H1 (cell line): Measurements from ENCODE around the gene FAM169A. TPM values are rescaled to one million over a fixed set of nuclear protein-coding genes. Genes with fewer than 3 reads are reported as not detected.

ENCODE experiments used
- CTCF ChIA-PET: fragments of 300-600 bp; sonication (Branson Sonifier 250); formaldehyde crosslinking; loops from one replicate; lab custom pipeline; 2021; ENCODE audit not compliant: partially characterized antibody; lab: Charles Lee
- POLR2A ChIA-PET: fragments of 300-600 bp; sonication (Branson Sonifier 250); formaldehyde crosslinking; loops from one replicate; lab custom pipeline; 2021; ENCODE audit warnings: inconsistent platforms; ENCODE audit not compliant: partially characterized antibody; lab: Charles Lee
- DNase-seq, 2 experiments: peaks; one replicate each; pipeline versions ENCODE4 v3.0.0 to v3.0.0-alpha.2; 2010 to 2022; ENCODE audit warnings: low spot score in 2 of 2, low read depth in 1 of 2, mixed read lengths in 1 of 2
- FAIRE-seq: peaks from 2 replicates; lab custom pipeline; 2011; peaks lifted over from hg19 to GRCh38; lab: Jason Lieb, UNC
- H2AFZ ChIP-seq: 2 replicates; pipeline ENCODE4 v1.8.1; 2012; ENCODE audit warnings: low read length, inconsistent platforms
- H2AK5ac ChIP-seq: 2 replicates; pipeline ENCODE4 v1.6.1; 2013; ENCODE audit warnings: low read depth, low read length
- H2BK120ac ChIP-seq: replicated peaks from 2 replicates; pipeline ENCODE3; 2013; ENCODE audit warnings: low read depth, low read length, inconsistent platforms
- H2BK12ac ChIP-seq: 2 replicates; pipeline ENCODE4 v1.6.1; 2013; ENCODE audit warnings: low read depth, low read length
- H2BK15ac ChIP-seq: 2 replicates; pipeline ENCODE4 v1.6.1; 2013; ENCODE audit warnings: low read length
- H2BK20ac ChIP-seq: 2 replicates; pipeline ENCODE4 v1.6.1; 2013; ENCODE audit warnings: low read length
- H2BK5ac ChIP-seq: 2 replicates; pipeline ENCODE4 v1.6.1; 2013; ENCODE audit warnings: low read depth, low read length
- H3K14ac ChIP-seq: 2 replicates; pipeline ENCODE4 v1.6.1; 2013; ENCODE audit warnings: inconsistent platforms; ENCODE audit not compliant: insufficient read length
- H3K18ac ChIP-seq: 2 replicates; pipeline ENCODE4 v1.6.1; 2013; ENCODE audit warnings: low read length; ENCODE audit errors: extremely low read depth
- H3K23ac ChIP-seq: 2 replicates; pipeline ENCODE4 v1.6.1; 2013; ENCODE audit warnings: inconsistent platforms; ENCODE audit not compliant: insufficient read length
- H3K23me2 ChIP-seq: 2 replicates; pipeline ENCODE4 v1.6.1; 2013; ENCODE audit warnings: low read depth, low read length
- H3K27ac ChIP-seq: 2 replicates; pipeline ENCODE4 v1.6.1; 2011; ENCODE audit warnings: low read depth, low read length, inconsistent platforms
- H3K27me3 ChIP-seq, 4 experiments: replicated peaks in 1 of 4; 1 replicate in 1 of 4; 2 replicates in 3 of 4; pipeline versions ENCODE4 v1.6.1 to v1.8.1; 2011 to 2013; ENCODE audit warnings: low read length in 3 of 4, mild to moderate bottlenecking in 3 of 4, inconsistent platforms in 2 of 4, mixed read lengths in 2 of 4, moderate library complexity in 1 of 4; ENCODE audit not compliant: control insufficient read depth in 3 of 4, insufficient read depth in 3 of 4; ENCODE audit errors: extremely low read depth in 1 of 4
- H3K36me3 ChIP-seq, 4 experiments: 2 replicates each; pipeline versions ENCODE4 v1.6.1 to v1.8.1; 2011 to 2013; ENCODE audit warnings: mild to moderate bottlenecking in 4 of 4, low read length in 3 of 4, moderate library complexity in 2 of 4, control low read depth in 1 of 4, inconsistent platforms in 1 of 4; ENCODE audit not compliant: insufficient read depth in 4 of 4, control insufficient read depth in 2 of 4
- H3K4ac ChIP-seq: replicated peaks from 2 replicates; pipeline ENCODE3; 2013; ENCODE audit warnings: low read length, low read depth, mixed read lengths, inconsistent platforms; ENCODE audit not compliant: insufficient read length
- H3K4me1 ChIP-seq, 4 experiments: replicated peaks in 1 of 4; 1 replicate in 1 of 4; 2 replicates in 3 of 4; pipeline versions ENCODE4 v1.6.1 to v1.8.1; 2011 to 2013; ENCODE audit warnings: low read length in 3 of 4, inconsistent platforms in 2 of 4, mixed read lengths in 1 of 4; ENCODE audit not compliant: insufficient read depth in 4 of 4, control insufficient read depth in 3 of 4
- H3K4me2 ChIP-seq, 2 experiments: 2 replicates each; pipeline versions ENCODE4 v1.6.1 to v1.8.1; 2011 to 2013; ENCODE audit warnings: low read depth in 2 of 2, low read length in 2 of 2, control low read depth in 1 of 2, inconsistent platforms in 1 of 2, mild to moderate bottlenecking in 1 of 2; ENCODE audit not compliant: insufficient read depth in 1 of 2
- H3K4me3 ChIP-seq, 4 experiments: fragments of 200-600, 300-600 bp in 1 of 4; sonication (generic), shearing (Covaris generic), sonication (Bioruptor Twin) in 1 of 4; 2 replicates each; pipeline versions ENCODE4 v1.5.1 to v1.8.1; 2011 to 2016; ENCODE audit warnings: low read length in 4 of 4, low read depth in 3 of 4, control low read depth in 2 of 4, inconsistent platforms in 2 of 4, mild to moderate bottlenecking in 2 of 4, mixed read lengths in 1 of 4, moderate library complexity in 1 of 4; ENCODE audit not compliant: insufficient read depth in 2 of 4; ENCODE audit errors: extremely low read depth in 1 of 4
- H3K56ac ChIP-seq: replicated peaks from 2 replicates; pipeline ENCODE3; 2013; ENCODE audit warnings: low read depth, mild to moderate bottlenecking, mixed read lengths, low read length, inconsistent platforms; ENCODE audit not compliant: insufficient read length
- H3K79me1 ChIP-seq: 2 replicates; pipeline ENCODE4 v1.6.1; 2013; ENCODE audit warnings: low read depth, low read length, control low read depth
- H3K79me2 ChIP-seq, 2 experiments: 2 replicates each; pipeline versions ENCODE4 v1.6.1 to v1.8.1; 2012 to 2013; ENCODE audit warnings: low read length in 2 of 2, mild to moderate bottlenecking in 2 of 2, inconsistent platforms in 1 of 2; ENCODE audit not compliant: insufficient read depth in 2 of 2, control insufficient read depth in 1 of 2
- H3K9ac ChIP-seq, 4 experiments: replicated peaks in 1 of 4; 1 replicate in 1 of 4; 2 replicates in 3 of 4; pipeline versions ENCODE4 v1.6.1 to v1.8.1; 2011 to 2013; ENCODE audit warnings: low read depth in 3 of 4, low read length in 3 of 4, control low read depth in 2 of 4, mild to moderate bottlenecking in 2 of 4, moderate library complexity in 2 of 4, inconsistent platforms in 1 of 4; ENCODE audit errors: extremely low read depth in 1 of 4
- H3K9me3 ChIP-seq, 2 experiments: 2 replicates each; pipeline versions ENCODE4 v1.6.1 to v1.8.1; 2012 to 2013; ENCODE audit warnings: mild to moderate bottlenecking in 2 of 2, moderate library complexity in 2 of 2, control low read depth in 1 of 2, inconsistent platforms in 1 of 2, low read depth in 1 of 2, low read length in 1 of 2, mixed read lengths in 1 of 2; ENCODE audit not compliant: insufficient read depth in 2 of 2
- H4K20me1 ChIP-seq, 2 experiments: replicated peaks in 1 of 2; 2 replicates each; pipeline versions ENCODE3 to v1.8.1; 2011 to 2013; ENCODE audit warnings: inconsistent platforms in 2 of 2, low read length in 2 of 2, mild to moderate bottlenecking in 1 of 2; ENCODE audit not compliant: insufficient read depth in 2 of 2, control insufficient read depth in 1 of 2
- H4K5ac ChIP-seq: 2 replicates; pipeline ENCODE4 v1.6.1; 2013; ENCODE audit warnings: low read length, low read depth, mixed read lengths, inconsistent platforms; ENCODE audit not compliant: insufficient read length
- H4K8ac ChIP-seq: 2 replicates; pipeline ENCODE4 v1.8.0; 2013; ENCODE audit warnings: mild to moderate bottlenecking, moderate library complexity, low read length, inconsistent platforms; ENCODE audit not compliant: insufficient read depth; ENCODE audit errors: extremely low read depth
- H4K91ac ChIP-seq: replicated peaks from 2 replicates; pipeline ENCODE3; 2013; ENCODE audit warnings: low read length, mixed read lengths, inconsistent platforms; ENCODE audit not compliant: insufficient read length
- HDAC2 ChIP-seq, 2 experiments: fragments of 300-600 bp in 1 of 2; sonication (generic) in 1 of 2; IDR thresholded peaks; 2 replicates each; pipeline ENCODE4 v1.6.1; 2011 to 2012; ENCODE audit warnings: low read depth in 2 of 2, low read length in 2 of 2, mild to moderate bottlenecking in 2 of 2, moderate library complexity in 2 of 2, borderline replicate concordance in 1 of 2, inconsistent platforms in 1 of 2
- JUND ChIP-seq: IDR thresholded peaks from 2 replicates; pipeline ENCODE4 v1.6.1; 2011; ENCODE audit warnings: mild to moderate bottlenecking, improper control_type of control experiment, low read length
- RNF2 ChIP-seq: fragments of 200-900, 300-1000 bp; sonication (generic); IDR thresholded peaks from 2 replicates; pipeline ENCODE4 v1.7.1; 2016; ENCODE audit warnings: borderline replicate concordance, low read depth, mild to moderate bottlenecking, antibody characterized with exemption, low read length; ENCODE audit not compliant: poor library complexity, severe bottlenecking; ENCODE audit errors: missing control alignments
- WGBS, 2 experiments: shearing (Covaris generic) in 1 of 2; methylation state at CpG; one replicate each; pipeline versions ENCODE4 v1.1.6 to v1.1.7; 2013 to 2015; ENCODE audit warnings: low lambda C conversion rate in 2 of 2, mixed read lengths in 2 of 2, inconsistent platforms in 1 of 2, low coverage in 1 of 2, missing lambda C conversion rate in 1 of 2; ENCODE audit not compliant: insufficient replicate concordance in 2 of 2, insufficient coverage in 1 of 2, insufficient read length in 1 of 2; ENCODE audit errors: extremely low coverage in 1 of 2, missing lambda C conversion rate in 1 of 2; 5-methylcytosine and 5-hydroxymethylcytosine counted together
- polyA plus RNA-seq, 7 experiments: library from polyadenylated mRNA; depleted of rRNA in 3 of 7; stranded (reverse) in 5 of 7; unstranded in 2 of 7; fragments of >200 nt in 5 of 7; fragments of 200-250 nt in 2 of 7; gene quantifications; 1 replicate in 5 of 7; 2 replicates in 1 of 7; 4 replicates in 1 of 7; pipeline versions ENCODE4 v1.2.1 to v1.2.3, GENCODE V29; 2011 to 2013; ENCODE audit warnings: missing spikeins in 2 of 7, mixed read lengths in 2 of 7
- total RNA-seq: library from RNA; stranded (reverse); fragmentation: NEBNext Ultra II Directional; extraction: Animal tissue kit (Norgen Biotek cat#: 25700); gene quantifications from 2 replicates; pipeline ENCODE4 v1.2.1, GENCODE V29; 2021

FAM169A gene
- total and polyA plus RNA-seq, 2 of the 8 experiments (the other 6 are each of a cell fraction or from before 2014, with no cell fraction given): 12.6 to 83.1 TPM

GRCh38 chr5:74762599-74762998 is 103.6 kb downstream of the FAM169A start:
- Histone ChIP-seq H2BK5ac (no peak overlapping the region), H3K4me3 (no peak overlapping the region), H3K56ac (no peak overlapping the region), H3K4me1 (peaks cover 0 to 4% (median 0%) of the 10 kb centered on the region in 4 experiments; a peak in 1 of 7 replicates), H3K18ac (no peak overlapping the region), H4K91ac (no peak overlapping the region), H3K27ac (no peak overlapping the region), H4K5ac (no peak overlapping the region), H4K20me1 (no peaks in the 10 kb centered on the region), H3K9ac (no peak overlapping the region), H3K79me1 (peaks cover 1% of the 10 kb centered on the region; the same call in 1 of the 2 replicates), H3K4ac (no peak overlapping the region), H3K4me2 (no peak overlapping the region), H4K8ac (no peak overlapping the region), H3K14ac (no peak overlapping the region), H2BK120ac (no peak overlapping the region), H2BK20ac (no peak overlapping the region), H3K23ac (no peak overlapping the region), H3K79me2 (peaks cover 7 to 34% of the 10 kb centered on the region in 2 experiments), H2AK5ac (no peak overlapping the region), H3K9me3 (no peaks in the 10 kb centered on the region), H2AFZ (no peak overlapping the region), H3K27me3 (no peaks in the 10 kb centered on the region), H3K36me3 (peaks cover 2 to 37% (median 17%) of the 10 kb centered on the region in 4 experiments; a peak in 6 of 8 replicates), H3K23me2 (no peaks in the 10 kb centered on the region; the same call in 1 of the 2 replicates), H2BK12ac (no peak overlapping the region), H2BK15ac (no peak overlapping the region)
- DNase-seq (no peak), FAIRE-seq (no peak)
- no peak for TF ChIP-seq HDAC2 (IDR thresholded peaks at IDR 0.05; ENCODE audit: borderline replicate concordance in 1 of 2, low read depth in 2 of 2, low read length in 2 of 2)
- no peak for TF ChIP-seq RNF2
- no peak for TF ChIP-seq JUND
- CTCF ChIA-PET: interaction anchor here (0.5 to 1.7 kb wide), 2 partner anchors 124 to 140 kb away, joined by 3 to 5 read pairs; no protein-coding TSS in a partner anchor
- WGBS, 2 experiments: 94% methylated on average over 2 of the region's 2 CpGs; no CpG with 5 or more reads in 1 of the 2 experiments
- POLR2A ChIA-PET: interaction anchor here (1.1 kb wide), 1 partner anchor 9 kb away, joined by 3 read pairs; no protein-coding TSS in a partner anchor
